AG04450 (cell line): ENCODE measurements around the gene HRH1. TPM values are rescaled to one million over a fixed set of nuclear protein-coding genes. Genes with fewer than 3 reads are reported as not detected.

ENCODE experiments used
- CTCF ChIA-PET: fragments of 300-600, 350-600 bp; formaldehyde crosslinking; extraction: SDS; loops from one replicate; lab custom pipeline; 2022; ENCODE audit warnings: antibody characterized with exemption, inconsistent platforms; lab: Charles Lee
- POLR2A ChIA-PET: fragments of 350-600 bp; formaldehyde crosslinking; extraction: SDS; loops from one replicate; lab custom pipeline; 2021; ENCODE audit warnings: antibody characterized with exemption, inconsistent platforms; lab: Yijun Ruan, JAX
- DNase-seq: peaks from one replicate; pipeline ENCODE4 v3.0.0-alpha.2; 2011; ENCODE audit warnings: low read depth, low spot score
- H3K27ac ChIP-seq: one replicate; pipeline ENCODE4 v1.5.1; 2012; ENCODE audit warnings: low read depth, low read length, control low read depth
- H3K27me3 ChIP-seq: one replicate; pipeline ENCODE4 v1.6.0; 2012; ENCODE audit warnings: low read length; ENCODE audit not compliant: control insufficient read depth, insufficient read depth
- H3K4me3 ChIP-seq: 2 replicates; pipeline ENCODE4 v1.5.1; 2011; ENCODE audit warnings: mild to moderate bottlenecking, low read depth, low read length, control low read depth
- H3K9me3 ChIP-seq: 2 replicates; pipeline ENCODE4 v1.5.1; 2012; ENCODE audit warnings: low read length; ENCODE audit not compliant: control insufficient read depth, insufficient read depth
- polyA plus RNA-seq: library from polyadenylated mRNA; depleted of rRNA; stranded (reverse); fragments of >200 nt; gene quantifications from 2 replicates; pipeline ENCODE4 v1.2.3, GENCODE V29; 2011
- TF ChIP-seq, protein P1 (sequence below): IDR thresholded peaks from 2 replicates; pipeline ENCODE4 v1.5.1; 2011; ENCODE audit warnings: low read depth, low read length, control low read depth, inconsistent platforms

The HRH1 gene
- polyA plus RNA-seq, 1 experiment, result 25.4 TPM

DNA sequence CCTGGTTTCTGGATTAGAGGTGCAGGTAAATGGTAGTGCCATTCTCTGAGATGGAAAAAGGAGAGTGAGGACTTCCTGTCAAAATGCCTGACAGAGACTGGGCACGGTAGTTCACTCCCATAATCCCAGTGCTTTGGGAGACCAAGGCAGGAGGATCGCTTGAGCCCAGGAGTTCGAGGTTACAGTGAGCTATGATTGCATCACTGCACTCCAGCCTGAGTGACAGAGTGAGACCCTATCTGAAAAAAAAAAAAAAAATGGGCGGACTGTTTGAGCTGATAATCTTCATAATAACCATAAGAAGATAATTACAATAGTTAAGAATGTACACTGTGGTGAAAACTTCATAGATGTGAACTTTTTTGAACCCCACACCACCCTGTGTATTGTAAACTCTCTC is 44.2 kb downstream of the HRH1 start:
- Histone ChIP-seq H3K4me3 (no peak overlapping the region), H3K27me3 (no peaks in the 10 kb centered on the region), H3K9me3 (no peaks in the 10 kb centered on the region), H3K27ac (no peak overlapping the region)
- TF ChIP-seq, protein P1, sequence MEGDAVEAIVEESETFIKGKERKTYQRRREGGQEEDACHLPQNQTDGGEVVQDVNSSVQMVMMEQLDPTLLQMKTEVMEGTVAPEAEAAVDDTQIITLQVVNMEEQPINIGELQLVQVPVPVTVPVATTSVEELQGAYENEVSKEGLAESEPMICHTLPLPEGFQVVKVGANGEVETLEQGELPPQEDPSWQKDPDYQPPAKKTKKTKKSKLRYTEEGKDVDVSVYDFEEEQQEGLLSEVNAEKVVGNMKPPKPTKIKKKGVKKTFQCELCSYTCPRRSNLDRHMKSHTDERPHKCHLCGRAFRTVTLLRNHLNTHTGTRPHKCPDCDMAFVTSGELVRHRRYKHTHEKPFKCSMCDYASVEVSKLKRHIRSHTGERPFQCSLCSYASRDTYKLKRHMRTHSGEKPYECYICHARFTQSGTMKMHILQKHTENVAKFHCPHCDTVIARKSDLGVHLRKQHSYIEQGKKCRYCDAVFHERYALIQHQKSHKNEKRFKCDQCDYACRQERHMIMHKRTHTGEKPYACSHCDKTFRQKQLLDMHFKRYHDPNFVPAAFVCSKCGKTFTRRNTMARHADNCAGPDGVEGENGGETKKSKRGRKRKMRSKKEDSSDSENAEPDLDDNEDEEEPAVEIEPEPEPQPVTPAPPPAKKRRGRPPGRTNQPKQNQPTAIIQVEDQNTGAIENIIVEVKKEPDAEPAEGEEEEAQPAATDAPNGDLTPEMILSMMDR, result no peak
- ChIA-PET POLR2A (interaction anchor here (0.9 to 1.3 kb wide), 2 partner anchors 13 to 15 kb away, joined by 3 read pairs; no protein-coding TSS in a partner anchor), CTCF (interaction anchor here (3.3 kb wide), 1 partner anchor 136 kb away, joined by 15 read pairs; no protein-coding TSS in a partner anchor)
- DNase-seq, result no peak

DNA sequence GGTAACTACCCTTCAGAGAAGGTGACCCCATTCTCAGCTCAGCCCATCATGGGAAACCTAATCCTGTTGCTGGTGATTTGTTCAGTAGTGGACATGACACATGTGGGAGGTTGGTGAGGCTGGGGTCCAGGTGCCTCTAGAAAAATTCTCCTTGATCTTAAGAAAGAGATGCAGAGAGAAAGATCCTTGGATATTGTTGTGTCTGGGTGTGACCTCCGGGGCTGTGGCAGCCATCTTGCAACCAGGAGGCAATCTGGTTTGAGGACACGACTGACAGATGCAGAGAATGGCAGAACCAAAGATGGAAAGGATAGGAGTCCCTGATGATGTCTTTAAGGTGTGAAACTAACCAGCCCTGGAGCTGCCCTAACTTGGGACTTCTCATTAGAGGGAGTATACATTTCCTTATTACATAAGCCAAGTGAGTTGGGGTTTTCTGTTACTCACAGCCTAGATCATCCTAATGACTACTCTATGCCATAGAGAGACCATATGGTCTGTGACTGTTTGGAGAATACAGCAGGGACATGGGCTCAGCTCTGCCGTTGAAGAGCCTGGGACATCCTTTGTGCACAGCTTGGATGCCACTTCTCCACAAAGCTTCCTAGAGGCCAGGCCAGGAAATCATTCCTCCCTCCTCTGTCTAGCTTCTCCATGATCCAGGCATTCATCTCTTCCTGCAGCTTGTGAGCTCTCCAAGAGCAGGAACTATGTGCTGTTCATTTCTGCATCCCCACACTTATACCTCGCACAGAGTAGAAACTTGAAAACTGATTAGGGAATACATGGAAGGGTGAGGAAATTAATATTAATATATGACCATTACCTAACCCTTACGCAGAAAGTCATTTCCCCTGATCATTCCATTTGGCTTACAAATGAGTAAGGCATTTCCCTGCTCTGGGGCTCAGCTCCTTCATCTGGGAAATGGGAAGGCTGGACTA is 45.9 kb downstream of the HRH1 start:
- H3K27me3 ChIP-seq, result no peaks in the 10 kb centered on the region
- POLR2A ChIA-PET, result no interaction called here
- TF ChIP-seq, protein P1, result no peak
- CTCF ChIA-PET, result interaction anchor here (1.4 to 2.4 kb wide), 2 partner anchors 45 to 140 kb away, joined by 3 to 8 read pairs; no protein-coding TSS in a partner anchor
- H3K4me3 ChIP-seq, result no peak overlapping the region
- H3K9me3 ChIP-seq, result no peaks in the 10 kb centered on the region
- no peak for DNase-seq
- no peak overlapping the region for H3K27ac ChIP-seq

DNA sequence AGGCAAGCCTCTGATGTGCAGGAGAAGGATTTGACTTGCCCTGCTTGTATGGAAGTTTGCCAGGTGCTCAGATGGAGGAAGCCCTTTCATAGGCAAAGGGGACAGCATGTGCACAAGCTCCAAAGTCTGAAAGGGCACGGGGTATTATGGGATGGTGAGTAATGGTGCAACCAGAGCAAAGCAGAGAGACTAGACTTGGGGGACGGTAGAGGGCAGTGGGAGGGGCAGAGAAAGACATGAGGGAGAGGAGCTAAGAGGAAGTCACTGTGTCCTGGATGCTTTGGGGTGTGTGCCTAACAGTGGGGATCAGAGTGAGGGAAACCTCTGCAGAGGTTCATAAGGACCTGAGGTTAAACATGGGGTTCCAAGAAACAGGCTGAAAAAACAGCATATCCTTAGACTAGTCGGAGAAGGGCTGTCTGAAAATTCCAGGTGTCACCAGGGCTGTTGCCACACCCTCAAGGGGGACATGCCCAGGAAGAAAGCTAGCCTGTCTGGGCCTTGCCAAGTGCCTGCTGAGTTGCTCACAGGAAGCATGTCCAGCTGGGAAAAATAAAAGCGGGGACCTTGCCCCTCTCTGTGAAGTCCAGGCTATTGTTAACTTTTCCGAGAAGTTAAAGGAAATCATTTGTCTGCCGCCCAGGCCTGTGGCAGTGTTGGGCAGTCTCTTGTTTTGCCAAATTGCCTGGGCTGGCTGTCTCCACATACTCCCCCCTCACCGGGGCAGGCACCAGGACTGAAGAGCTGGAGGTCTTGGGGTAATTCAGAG is 47.1 kb downstream of the HRH1 start:
- TF ChIP-seq, protein P1, result no peak
- ChIA-PET CTCF (interaction anchor here (1.4 to 2.4 kb wide), 2 partner anchors 47 to 141 kb away, joined by 3 to 8 read pairs; no protein-coding TSS in a partner anchor), POLR2A (no interaction called here)
- Histone ChIP-seq H3K27ac (no peak overlapping the region), H3K9me3 (no peaks in the 10 kb centered on the region), H3K27me3 (no peaks in the 10 kb centered on the region), H3K4me3 (no peak overlapping the region)
- no peak for DNase-seq

DNA sequence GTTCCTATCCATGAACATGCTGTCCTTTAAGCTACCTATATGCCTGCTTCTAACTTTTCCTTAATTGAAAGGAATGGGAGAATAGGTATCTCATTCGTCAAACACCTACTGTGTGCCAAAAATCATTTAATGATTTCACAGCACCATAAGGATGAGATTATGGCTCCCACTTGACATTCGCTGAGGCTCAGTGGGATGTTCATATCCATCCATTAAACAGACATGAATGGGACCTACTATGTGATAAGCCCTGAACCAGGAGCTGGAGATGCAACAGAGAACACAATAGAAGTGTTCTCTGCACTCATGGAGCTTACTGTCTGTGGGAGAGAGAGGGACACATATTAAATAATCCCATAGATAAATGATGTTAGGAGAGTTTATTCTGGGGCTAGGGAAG is 49.7 kb downstream of the HRH1 start:
- ChIA-PET POLR2A (no interaction called here), CTCF (interaction anchor here (0.6 to 1.1 kb wide), 3 partner anchors 9 to 144 kb away, joined by 3 to 6 read pairs (median 4); no protein-coding TSS in a partner anchor)
- H3K9me3 ChIP-seq, result no peaks in the 10 kb centered on the region; the same call in 1 of the 2 replicates
- TF ChIP-seq, protein P1, result no peak
- H3K4me3 ChIP-seq, result no peak overlapping the region
- H3K27me3 ChIP-seq, result no peaks in the 10 kb centered on the region
- DNase-seq, result no peak
- H3K27ac ChIP-seq, result no peak overlapping the region
